ENCODE measurements around the gene FABP1.

FABP1 gene

GRCh38 chr2:88081924-88082608, 45.8 kb downstream of the FABP1 start:
- DNase-seq (ENCODE audit: low read depth), result no peak

DNA sequence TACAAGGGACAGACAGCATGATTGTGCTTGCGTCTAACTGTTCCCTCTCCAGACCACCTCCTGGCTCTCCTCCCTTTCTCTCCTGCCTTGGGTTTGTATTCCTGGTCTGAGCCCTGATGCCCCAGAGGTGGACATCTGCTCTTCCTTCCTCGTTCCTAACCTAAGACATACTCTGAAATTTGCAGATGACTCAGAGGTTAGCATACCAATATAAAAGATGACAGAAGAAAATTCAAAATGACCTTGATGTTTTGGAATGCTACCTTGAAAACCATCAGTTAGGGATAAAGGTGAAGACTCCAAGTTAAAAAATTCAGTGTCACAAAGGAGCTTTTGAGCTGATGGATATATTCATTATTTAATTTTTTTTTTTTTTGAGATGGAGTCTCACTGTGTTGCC, 47.3 kb downstream of the FABP1 start:
- DNase-seq (ENCODE audit: low read depth), result no peak

DNA sequence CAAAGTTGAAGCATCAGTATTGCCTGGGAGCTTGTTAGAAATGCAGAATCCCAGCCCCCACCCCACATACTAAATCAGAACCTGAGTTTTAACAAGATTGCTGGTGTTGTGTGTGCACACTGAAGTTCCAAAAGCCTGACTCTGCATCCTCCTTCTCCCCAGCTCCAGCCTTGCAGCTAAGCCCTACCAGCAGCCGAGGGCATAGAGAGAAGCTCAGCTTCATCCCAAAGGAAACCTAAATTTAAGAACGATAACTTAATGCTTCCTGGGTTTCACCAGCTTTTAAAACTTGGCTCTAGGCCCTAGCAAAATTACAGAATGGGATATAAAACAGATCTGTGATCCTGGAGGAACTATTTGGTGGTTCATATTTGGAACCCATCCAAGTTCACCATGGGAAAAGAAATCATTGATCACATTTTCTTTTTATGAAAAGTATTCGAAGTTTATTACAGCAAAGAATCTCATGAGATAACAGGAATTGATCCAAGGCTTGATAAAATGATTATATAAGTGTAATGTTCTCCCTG, 49.2 kb downstream of the FABP1 start:
- no peak for DNase-seq (ENCODE audit: low read depth)

- DNase-seq (ENCODE audit: low read depth), result no peak
Observed at GRCh38 chr2:88077080-88077479, 50.8 kb downstream of the FABP1 start.

- DNase-seq (ENCODE audit: low read depth), result no peak
Observed at GRCh38 chr2:88074854-88075292, 53.0 kb downstream of the FABP1 start.

DNA sequence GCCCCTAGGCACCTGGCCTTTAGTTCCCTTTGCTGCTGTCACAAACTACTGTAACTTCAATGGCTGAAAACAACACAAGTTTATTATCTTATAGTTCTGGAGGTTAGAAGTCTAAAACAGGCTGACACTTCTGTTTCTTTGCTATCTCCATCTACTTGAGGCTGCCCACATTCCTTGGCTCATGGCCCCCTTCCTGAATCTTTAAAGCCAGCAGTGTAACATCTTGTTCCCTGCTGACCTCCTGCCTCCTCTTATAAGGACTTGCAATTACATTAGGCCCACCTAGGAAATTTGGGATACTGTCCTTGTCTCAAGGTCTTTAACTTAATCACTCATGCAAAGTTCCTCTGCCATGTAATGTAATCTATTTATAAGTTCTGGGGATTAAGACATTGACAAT, 53.7 kb downstream of the FABP1 start:
- no peak for DNase-seq (ENCODE audit: low read depth)

Data from T follicular helper cell (primary cell).